Vein endothelial cell (primary cell): ENCODE data around the gene IGFBP1. TPM values are rescaled to one million over a fixed set of nuclear protein-coding genes. Genes with fewer than 3 reads are reported as not detected.

Source experiments
- small RNA-seq: library from RNA; depleted of rRNA; stranded (forward); fragments of <200 nt; gene quantifications from one replicate; pipeline ENCODE3, GENCODE V24; 2012
- total RNA-seq: library from RNA; depleted of rRNA; stranded (reverse); fragments of >200 nt; gene quantifications from 2 replicates; pipeline ENCODE4 v1.2.3, GENCODE V29; 2012

Gene IGFBP1
- total RNA-seq: 0.48 TPM in 1 of 2 replicates, not detected in the other

GRCh38 chr7:45888185-45888992, at the start of gene IGFBP1:
IGFBP1 (plus strand) TSS chr7:45888488; CDS start chr7:45888653, 165 bp downstream.

GRCh38 chr7:45873035-45873354, 15.3 kb upstream of the IGFBP1 start, which contains the start of gene CCDC201:
CCDC201 (minus strand) TSS chr7:45873082; CDS start chr7:45873007, 75 bp downstream.

GRCh38 chr7:45920502-45921380, 32.5 kb downstream of the IGFBP1 start, which contains the start of gene IGFBP3:
IGFBP3 (minus strand) TSS chr7:45921272; CDS start chr7:45921140, 132 bp downstream.

Small RNAs within 50 kb of the gene (small RNA-seq; reads per million reads assigned to genes)
- gene RNU6-326P: not detected

Other genes with a start within 250 kb of the IGFBP1 start
- gene CCDC201, start 15.4 kb upstream of the IGFBP1 start, total RNA-seq: not detected in 2 replicates
- 9.2 and 13.7 TPM in 2 replicates for gene IGFBP3, start 32.8 kb downstream of the IGFBP1 start, total RNA-seq